Vagina (tissue), 2 donors: ENCODE measurements around the gene SERPIND1. TPM values are rescaled to one million over a fixed set of nuclear protein-coding genes. Genes with fewer than 3 reads are reported as not detected.

ENCODE experiments used
- DNase-seq, 2 donors: peaks; one replicate each; pipeline ENCODE4 v3.0.0-alpha.2; 2017; ENCODE audit errors: extremely low spot score in 2 of 2
- H3K27ac ChIP-seq: fragments of 200-600 bp; sonication (generic); one replicate; pipeline ENCODE4 v1.5.1; 2019
- H3K27me3 ChIP-seq: fragments of 200-600 bp; sonication (generic); one replicate; pipeline ENCODE4 v1.5.1; 2019
- H3K36me3 ChIP-seq, 2 donors: fragments of 200-600 bp; sonication (generic); one replicate each; pipeline ENCODE4 v1.5.1; 2017 to 2019
- H3K4me1 ChIP-seq: fragments of 200-600 bp; sonication (generic); one replicate; pipeline ENCODE4 v1.5.1; 2019
- H3K4me3 ChIP-seq, 2 donors: fragments of 200-600 bp; sonication (generic); 1 replicate in 1 of 2; 2 replicates in 1 of 2; pipeline ENCODE4 v1.5.1; 2016 to 2019
- H3K9me3 ChIP-seq: fragments of 200-600 bp; sonication (generic); one replicate; pipeline ENCODE4 v1.5.1; 2019
- POLR2A ChIP-seq, 2 donors: fragments of 450-650 bp; IDR thresholded peaks; one replicate each; pipeline ENCODE4 v1.6.1; 2017; ENCODE audit warnings: antibody characterized with exemption in 2 of 2, mild to moderate bottlenecking in 2 of 2, moderate library complexity in 2 of 2
- POLR2AphosphoS5 ChIP-seq, 2 donors: sonication (generic); formaldehyde crosslinking; IDR thresholded peaks; one replicate each; pipeline ENCODE4 v1.9.0; 2017; ENCODE audit warnings: antibody characterized with exemption in 2 of 2, mild to moderate bottlenecking in 2 of 2, low read depth in 1 of 2; ENCODE audit not compliant: insufficient read depth in 1 of 2
- intact Hi-C: fragments of 100-400 bp; cut with DNase I; formaldehyde crosslinking; loops from one replicate; pipeline ENCODE4 v1.15.1; 2023
- total RNA-seq: library from RNA; depleted of rRNA; stranded (reverse); fragments of >200 nt; gene quantifications from one replicate; pipeline ENCODE4 v1.2.3, GENCODE V29; 2016
- TF ChIP-seq, protein P1 (sequence below), 3 experiments: fragments of 450-650 bp in 2 of 3; fragments of 200-600 bp in 1 of 3; sonication (generic) in 1 of 3; IDR thresholded peaks; one replicate each; pipeline ENCODE4 v1.5.1; 2017 to 2019; ENCODE audit warnings: antibody characterized with exemption in 3 of 3, mild to moderate bottlenecking in 2 of 3, moderate library complexity in 2 of 3

SERPIND1 gene
- total RNA-seq, 1 donor from 2014 or later: not detected

DNA sequence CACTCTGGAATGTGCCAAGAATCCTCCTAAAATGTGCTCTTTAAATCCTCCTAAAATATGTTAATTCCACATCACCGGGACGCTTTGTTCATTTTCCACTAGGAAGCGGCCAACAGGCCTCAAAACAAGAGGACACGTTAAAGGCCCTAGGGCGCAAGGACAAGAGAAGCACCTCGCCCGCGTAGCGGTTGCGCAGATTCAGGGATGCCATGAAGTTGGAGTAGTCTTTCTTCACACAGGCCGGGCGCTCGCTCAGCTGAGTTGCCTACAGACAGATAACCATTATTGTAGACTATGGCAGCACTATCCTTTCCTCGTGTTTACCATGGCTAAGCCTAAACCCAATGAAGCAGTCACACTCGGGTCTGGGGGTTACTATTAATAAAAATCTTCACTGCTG is 29.5 kb upstream of the SERPIND1 start:
- Histone ChIP-seq H3K27me3 (no peaks in the 10 kb centered on the region), H3K9me3 (no peaks in the 10 kb centered on the region), H3K36me3 (peaks cover 0 to 58% of the 10 kb centered on the region in 2 donors), H3K4me1 (no peaks in the 10 kb centered on the region), H3K27ac (no peak overlapping the region), H3K4me3 (no peak overlapping the region)
- intact Hi-C loops: no loop called here
- DNase-seq: no peak
- TF ChIP-seq POLR2A (IDR thresholded peaks at IDR 0.05) (no peak), POLR2AphosphoS5 (IDR thresholded peaks at IDR 0.05; ENCODE audit: insufficient read depth in 1 of 2, low read depth in 1 of 2) (no peak)
- TF ChIP-seq, protein P1, sequence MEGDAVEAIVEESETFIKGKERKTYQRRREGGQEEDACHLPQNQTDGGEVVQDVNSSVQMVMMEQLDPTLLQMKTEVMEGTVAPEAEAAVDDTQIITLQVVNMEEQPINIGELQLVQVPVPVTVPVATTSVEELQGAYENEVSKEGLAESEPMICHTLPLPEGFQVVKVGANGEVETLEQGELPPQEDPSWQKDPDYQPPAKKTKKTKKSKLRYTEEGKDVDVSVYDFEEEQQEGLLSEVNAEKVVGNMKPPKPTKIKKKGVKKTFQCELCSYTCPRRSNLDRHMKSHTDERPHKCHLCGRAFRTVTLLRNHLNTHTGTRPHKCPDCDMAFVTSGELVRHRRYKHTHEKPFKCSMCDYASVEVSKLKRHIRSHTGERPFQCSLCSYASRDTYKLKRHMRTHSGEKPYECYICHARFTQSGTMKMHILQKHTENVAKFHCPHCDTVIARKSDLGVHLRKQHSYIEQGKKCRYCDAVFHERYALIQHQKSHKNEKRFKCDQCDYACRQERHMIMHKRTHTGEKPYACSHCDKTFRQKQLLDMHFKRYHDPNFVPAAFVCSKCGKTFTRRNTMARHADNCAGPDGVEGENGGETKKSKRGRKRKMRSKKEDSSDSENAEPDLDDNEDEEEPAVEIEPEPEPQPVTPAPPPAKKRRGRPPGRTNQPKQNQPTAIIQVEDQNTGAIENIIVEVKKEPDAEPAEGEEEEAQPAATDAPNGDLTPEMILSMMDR (IDR thresholded peaks at IDR 0.05): no peak

DNA sequence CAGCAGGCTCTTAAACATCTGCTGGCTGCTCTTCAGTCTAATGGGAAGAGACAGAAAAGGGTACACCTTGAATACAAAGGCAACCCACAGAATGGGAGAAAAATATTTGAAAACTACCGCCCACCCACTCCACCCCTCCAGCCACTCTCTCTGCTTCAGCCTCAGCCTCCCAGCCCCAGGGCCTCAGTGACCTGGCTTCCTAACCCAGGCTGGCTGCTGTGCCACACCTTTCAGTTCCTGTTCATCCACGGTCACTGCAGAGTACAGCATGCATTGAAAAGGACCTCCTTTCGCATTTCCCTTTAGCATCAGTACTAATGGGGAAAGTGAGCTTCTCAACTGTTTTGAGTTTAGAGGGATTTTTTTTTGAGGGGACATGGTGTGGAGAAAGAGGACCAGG is 28.8 kb upstream of the SERPIND1 start:
- DNase-seq: no peak
- H3K9me3 ChIP-seq: no peaks in the 10 kb centered on the region
- H3K4me1 ChIP-seq: no peaks in the 10 kb centered on the region
- no peak overlapping the region for H3K27ac ChIP-seq
- intact Hi-C loops: no loop called here
- peaks cover 0 to 58% of the 10 kb centered on the region in 2 donors for H3K36me3 ChIP-seq
- H3K27me3 ChIP-seq: no peaks in the 10 kb centered on the region
- no peak overlapping the region for H3K4me3 ChIP-seq
- no peak for TF ChIP-seq POLR2AphosphoS5 (IDR thresholded peaks at IDR 0.05; ENCODE audit: insufficient read depth in 1 of 2, low read depth in 1 of 2)
- TF ChIP-seq POLR2A (IDR thresholded peaks at IDR 0.05): no peak
- TF ChIP-seq, protein P1 (IDR thresholded peaks at IDR 0.05): no peak

DNA sequence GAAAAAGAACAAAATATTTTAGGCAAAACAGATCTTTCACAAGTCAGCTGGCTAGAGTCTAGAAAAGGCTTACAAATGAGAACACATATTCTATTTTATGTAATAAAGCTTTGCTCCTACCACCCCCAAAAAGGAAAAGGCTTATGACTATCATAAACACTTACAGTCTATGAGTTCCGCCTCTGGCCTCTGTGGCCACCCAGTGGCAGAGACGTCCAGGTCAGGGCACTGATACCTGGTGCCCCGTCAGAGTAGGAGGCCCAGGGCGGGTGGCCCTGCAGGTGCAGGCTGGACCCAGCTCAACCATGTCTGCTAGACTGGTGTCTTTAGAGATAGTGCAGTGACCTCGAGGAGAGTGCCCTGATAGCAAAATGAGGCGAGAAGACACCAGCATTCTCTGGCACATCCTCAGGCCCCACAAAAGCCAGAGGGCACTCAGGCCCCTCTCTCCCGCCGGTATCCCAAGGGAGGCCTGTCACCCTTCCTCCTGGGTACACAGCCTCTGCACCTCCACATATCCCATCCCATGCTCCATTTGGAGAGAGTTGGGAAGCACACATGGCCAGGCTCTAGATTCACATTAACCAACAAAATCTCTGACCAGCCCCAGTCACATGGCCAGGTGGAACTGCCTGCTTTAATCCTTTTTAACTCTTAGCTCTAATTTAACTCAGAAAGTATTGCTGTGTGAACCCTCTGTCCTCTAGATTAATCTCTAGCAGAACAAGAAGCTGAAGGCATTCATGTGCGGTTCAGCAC is 27.3 kb upstream of the SERPIND1 start:
- Histone ChIP-seq H3K9me3 (no peaks in the 10 kb centered on the region), H3K27ac (no peak overlapping the region), H3K36me3 (peaks cover 0 to 48% of the 10 kb centered on the region in 2 donors), H3K4me1 (peaks cover 9% of the 10 kb centered on the region), H3K27me3 (no peaks in the 10 kb centered on the region), H3K4me3 (no peak overlapping the region)
- no peak for DNase-seq
- TF ChIP-seq POLR2A (IDR thresholded peaks at IDR 0.05) (no peak), POLR2AphosphoS5 (IDR thresholded peaks at IDR 0.05; ENCODE audit: insufficient read depth in 1 of 2, low read depth in 1 of 2) (no peak)
- TF ChIP-seq, protein P1 (IDR thresholded peaks at IDR 0.05): no peak
- intact Hi-C loops: no loop called here

DNA sequence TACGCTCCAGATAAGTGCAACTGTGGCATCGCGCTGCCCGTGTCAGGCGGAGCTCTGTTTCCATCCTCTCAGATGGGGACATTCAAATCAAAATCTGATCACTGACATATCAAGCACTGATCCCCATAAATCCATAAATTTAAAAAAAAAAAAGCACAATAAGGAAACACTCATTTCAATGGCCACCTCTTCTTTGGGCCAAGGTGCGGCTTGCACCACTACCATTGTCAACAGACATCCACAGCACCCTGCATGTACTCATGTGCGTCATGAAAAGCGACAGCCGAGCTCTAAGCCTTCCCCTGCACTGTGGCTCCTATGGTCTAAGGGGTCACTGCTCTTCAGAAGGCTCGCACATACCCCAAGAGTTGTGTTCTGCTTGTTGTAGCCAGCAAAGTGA is 26.7 kb upstream of the SERPIND1 start:
- no peak overlapping the region for H3K27ac ChIP-seq
- H3K27me3 ChIP-seq: no peaks in the 10 kb centered on the region
- DNase-seq: no peak
- H3K4me3 ChIP-seq: no peak overlapping the region
- TF ChIP-seq POLR2AphosphoS5 (IDR thresholded peaks at IDR 0.05; ENCODE audit: insufficient read depth in 1 of 2, low read depth in 1 of 2): no peak
- TF ChIP-seq POLR2A (IDR thresholded peaks at IDR 0.05): no peak
- TF ChIP-seq, protein P1 (IDR thresholded peaks at IDR 0.05): no peak
- H3K36me3 ChIP-seq: peaks cover 0 to 48% of the 10 kb centered on the region in 2 donors
- no peaks in the 10 kb centered on the region for H3K9me3 ChIP-seq
- intact Hi-C loops: no loop called here
- peaks cover 9% of the 10 kb centered on the region for H3K4me1 ChIP-seq

DNA sequence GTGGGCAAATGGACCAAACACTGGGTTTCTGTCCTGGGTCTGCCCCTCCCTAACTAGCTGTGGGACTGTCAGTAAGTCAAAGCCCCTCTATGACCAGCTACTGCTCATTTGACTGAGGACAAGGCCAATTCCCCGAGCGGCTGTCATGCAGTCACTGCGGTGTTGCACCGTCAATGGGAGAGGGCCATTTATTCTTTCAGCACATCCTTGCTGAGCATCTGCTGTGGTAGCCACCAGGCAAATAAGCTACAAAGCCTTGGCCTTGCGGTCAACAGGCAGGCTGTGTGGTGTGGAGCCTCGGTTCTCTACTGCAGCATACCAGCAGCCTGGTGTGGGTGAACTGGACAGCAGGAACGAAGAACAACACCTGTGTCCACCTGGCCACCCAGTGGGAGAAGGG is 25.8 kb upstream of the SERPIND1 start:
- Histone ChIP-seq H3K4me3 (no peak overlapping the region), H3K4me1 (peaks cover 9% of the 10 kb centered on the region), H3K27ac (no peak overlapping the region), H3K27me3 (no peaks in the 10 kb centered on the region), H3K9me3 (no peaks in the 10 kb centered on the region), H3K36me3 (peaks cover 0 to 48% of the 10 kb centered on the region in 2 donors)
- no peak for TF ChIP-seq POLR2AphosphoS5 (IDR thresholded peaks at IDR 0.05; ENCODE audit: insufficient read depth in 1 of 2, low read depth in 1 of 2)
- no peak for TF ChIP-seq POLR2A (IDR thresholded peaks at IDR 0.05)
- TF ChIP-seq, protein P1 (IDR thresholded peaks at IDR 0.05): no peak
- DNase-seq: no peak
- intact Hi-C loops: no loop called here
